Motor neuron (in vitro differentiated cells): ENCODE data around the gene CHRNA9. TPM values are rescaled to one million over a fixed set of nuclear protein-coding genes. Genes with fewer than 3 reads are reported as not detected.
"Not testable (repeated sequence)": the region's sequence is repeated elsewhere in the genome, so short reads cannot be mapped to it uniquely, and the experiment has no call there.

Source experiments
- ATAC-seq, 8 experiments: fragments of 200-7000 bp; cut with Tn5 transposase; replicated peaks in 6 of 8; 2 replicates each; pipeline ENCODE4 v1.8.0; 2021; ENCODE audit warnings: mild to moderate bottlenecking in 8 of 8, moderate library complexity in 8 of 8
- H3K27ac ChIP-seq, 2 donors: fragments of 250-450 bp; sonication (Bioruptor Pico); 2 replicates each; pipeline ENCODE4 v1.9.0; 2021; ENCODE audit warnings: antibody characterized with exemption in 2 of 2, mild to moderate bottlenecking in 2 of 2, moderate library complexity in 1 of 2
- H3K4me1 ChIP-seq, 2 donors: fragments of 250-450 bp; sonication (Bioruptor Pico); replicated peaks in 1 of 2; 2 replicates each; pipeline ENCODE4 v1.6.1; 2021; ENCODE audit warnings: antibody characterized with exemption in 2 of 2, mild to moderate bottlenecking in 2 of 2, moderate library complexity in 1 of 2
- H3K4me3 ChIP-seq, 5 donors: fragments of 250-450 bp; sonication (Bioruptor Pico); 2 replicates each; pipeline ENCODE4 v1.9.0; 2021; ENCODE audit warnings: antibody characterized with exemption in 5 of 5, mild to moderate bottlenecking in 5 of 5, moderate library complexity in 4 of 5
- WGBS, 10 experiments: fragments of 450-650 bp; shearing (Covaris generic); methylation state at CpG; one replicate each; pipeline ENCODE4 v1.0.0; 2022; 5-methylcytosine and 5-hydroxymethylcytosine counted together
- in situ Hi-C, 9 experiments: fragments of 400-800 bp; cut with MboI; loops; one replicate each; pipeline ENCODE4 v1.15.0; 2021; ENCODE audit warnings: low sequenced_read_pairs in 9 of 9, low pct_unique_long_range_greater_than_20kb in 2 of 9; ENCODE audit not compliant: unreplicated experiment in 9 of 9
- total RNA-seq, 8 experiments: library from RNA; unstranded; fragments of 300-600 nt; gene quantifications; 2 replicates each; pipeline versions ENCODE4 v1.2.3 to v1.2.4, GENCODE V29; 2022

Gene CHRNA9, protein sequence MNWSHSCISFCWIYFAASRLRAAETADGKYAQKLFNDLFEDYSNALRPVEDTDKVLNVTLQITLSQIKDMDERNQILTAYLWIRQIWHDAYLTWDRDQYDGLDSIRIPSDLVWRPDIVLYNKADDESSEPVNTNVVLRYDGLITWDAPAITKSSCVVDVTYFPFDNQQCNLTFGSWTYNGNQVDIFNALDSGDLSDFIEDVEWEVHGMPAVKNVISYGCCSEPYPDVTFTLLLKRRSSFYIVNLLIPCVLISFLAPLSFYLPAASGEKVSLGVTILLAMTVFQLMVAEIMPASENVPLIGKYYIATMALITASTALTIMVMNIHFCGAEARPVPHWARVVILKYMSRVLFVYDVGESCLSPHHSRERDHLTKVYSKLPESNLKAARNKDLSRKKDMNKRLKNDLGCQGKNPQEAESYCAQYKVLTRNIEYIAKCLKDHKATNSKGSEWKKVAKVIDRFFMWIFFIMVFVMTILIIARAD
- 1 to 10 TPM in 2 of 8 experiments, under 1 TPM in 6; 0.08 to 3.5 (median 0.44) TPM for total RNA-seq

DNA sequence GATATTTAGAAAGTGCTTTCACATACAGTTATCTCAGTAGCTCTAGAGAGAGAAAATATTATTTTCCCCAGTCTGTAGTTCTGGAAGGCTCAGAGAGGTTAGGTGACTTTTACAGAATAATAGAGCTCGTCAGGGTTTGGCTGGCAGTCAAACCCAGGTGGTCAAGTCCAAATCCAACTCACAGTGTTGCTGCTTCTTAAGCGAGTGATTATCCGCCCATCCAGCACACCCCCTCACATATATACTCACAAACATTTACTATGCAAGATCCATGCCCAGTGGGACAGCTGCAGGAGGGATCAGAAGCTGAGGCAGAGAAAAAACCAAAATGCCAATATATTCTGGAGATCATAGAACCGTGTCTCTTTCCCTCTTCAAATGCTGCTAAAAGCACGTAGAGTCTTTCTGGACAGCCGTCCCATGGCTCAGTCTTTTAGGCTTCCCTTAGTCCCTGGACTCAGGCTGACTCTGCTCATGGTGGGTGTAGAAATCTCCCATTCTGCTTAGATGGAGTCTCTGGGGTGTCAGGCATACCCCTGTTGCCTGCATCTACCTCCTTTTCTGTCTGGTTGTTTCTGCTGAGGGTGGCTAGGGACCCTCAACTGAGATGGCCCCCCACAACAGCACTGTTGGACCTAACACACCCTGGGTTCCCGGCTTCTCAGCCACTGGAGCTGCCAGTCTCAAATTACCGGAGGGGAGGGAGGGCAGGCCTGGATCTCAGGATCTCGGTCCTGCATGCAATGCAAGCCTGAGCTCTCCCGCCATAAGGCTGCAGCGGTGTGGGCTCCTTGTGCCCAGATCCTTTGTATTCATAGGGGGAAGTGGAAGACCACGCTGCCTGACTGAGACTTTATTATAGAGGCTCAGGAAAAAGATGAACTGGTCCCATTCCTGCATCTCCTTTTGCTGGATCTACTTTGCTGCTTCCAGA, at the start of gene CHRNA9:
TSS of gene CHRNA9 (plus strand) at position 743 of the 934 bp plus-strand sequence. CDS start at position 878, 135 bp downstream.
- in situ Hi-C loops: no loop called here
- 38 to 86% (median 61%) methylated on average over 1 to 7 of the region's 12 CpGs; no CpG with 5 or more reads in 3 of the 10 experiments for WGBS, 10 experiments
- peaks cover 29 to 33% of the 10 kb centered on the region in 2 donors for H3K4me1 ChIP-seq

DNA sequence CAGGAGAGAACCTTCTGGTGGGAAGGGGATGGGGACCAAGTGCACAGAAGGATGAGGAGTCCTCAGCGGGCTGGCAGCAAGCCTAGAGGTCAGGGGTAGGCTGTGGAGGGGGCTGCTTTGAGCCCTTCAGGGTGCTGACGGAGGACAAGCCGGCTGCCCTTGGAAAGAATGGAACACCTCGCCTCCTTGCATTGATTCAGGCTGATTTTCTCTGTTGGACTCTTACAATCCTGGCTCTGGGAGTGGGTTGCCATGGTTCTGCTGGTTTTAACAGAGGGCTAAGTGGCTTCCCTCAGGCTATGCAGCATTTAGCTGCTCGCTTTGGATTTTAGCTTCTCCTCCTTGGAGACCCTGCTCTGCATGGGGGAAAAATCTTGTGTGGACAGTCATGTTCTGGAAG, 49.4 kb upstream of the CHRNA9 start:
- in situ Hi-C loops: no loop called here
- no peak overlapping the region for H3K4me3 ChIP-seq
- peak in 3 of 8 experiments; percentile 55 to 97 (median 64) for ATAC-seq
- no peak overlapping the region for H3K27ac ChIP-seq
- peaks cover 0 to 7% of the 10 kb centered on the region in 2 donors for H3K4me1 ChIP-seq
- WGBS, 10 experiments: 54 to 100% (median 79%) methylated on average over 1 to 3 of the region's 5 CpGs; no CpG with 5 or more reads in 4 of the 10 experiments

More for the DNA sequence above, at the start of gene CHRNA9:
- ATAC-seq: peak in 3 of 8 experiments; percentile 12 to 52 (median 15)
- Histone ChIP-seq H3K27ac (peak within 1 kb of the TSS; percentile 22 to 73), H3K4me3 (no peak within 1 kb of the TSS)

DNA sequence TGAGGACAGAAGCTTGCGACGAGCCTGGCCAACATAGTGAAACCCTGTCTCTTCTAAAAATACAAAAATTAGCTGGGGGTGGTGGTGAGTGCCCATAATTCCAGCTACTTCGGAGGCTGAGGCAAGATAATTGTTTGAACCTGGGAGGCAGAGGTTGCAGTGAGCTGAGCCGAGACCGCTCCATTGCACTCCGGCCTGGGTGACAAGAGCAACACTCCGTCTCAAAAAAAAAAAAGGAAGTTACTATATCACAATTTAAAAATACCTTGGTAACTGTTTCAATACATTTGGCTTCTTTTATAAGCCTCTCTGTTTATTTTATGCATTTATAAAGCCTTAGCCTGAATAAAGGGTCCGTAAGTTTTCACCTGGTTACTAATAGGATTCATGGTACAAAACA, 46.6 kb upstream of the CHRNA9 start:
- no peak overlapping the region for H3K4me3 ChIP-seq
- peaks cover 0 to 7% of the 10 kb centered on the region in 2 donors for H3K4me1 ChIP-seq
- WGBS, 10 experiments: 72 to 100% (median 90%) methylated on average over 1 to 7 of the region's 8 CpGs; no CpG with 5 or more reads in 1 of the 10 experiments
- no peak for ATAC-seq
- in situ Hi-C loops: no loop called here
- H3K27ac ChIP-seq: no peak overlapping the region

DNA sequence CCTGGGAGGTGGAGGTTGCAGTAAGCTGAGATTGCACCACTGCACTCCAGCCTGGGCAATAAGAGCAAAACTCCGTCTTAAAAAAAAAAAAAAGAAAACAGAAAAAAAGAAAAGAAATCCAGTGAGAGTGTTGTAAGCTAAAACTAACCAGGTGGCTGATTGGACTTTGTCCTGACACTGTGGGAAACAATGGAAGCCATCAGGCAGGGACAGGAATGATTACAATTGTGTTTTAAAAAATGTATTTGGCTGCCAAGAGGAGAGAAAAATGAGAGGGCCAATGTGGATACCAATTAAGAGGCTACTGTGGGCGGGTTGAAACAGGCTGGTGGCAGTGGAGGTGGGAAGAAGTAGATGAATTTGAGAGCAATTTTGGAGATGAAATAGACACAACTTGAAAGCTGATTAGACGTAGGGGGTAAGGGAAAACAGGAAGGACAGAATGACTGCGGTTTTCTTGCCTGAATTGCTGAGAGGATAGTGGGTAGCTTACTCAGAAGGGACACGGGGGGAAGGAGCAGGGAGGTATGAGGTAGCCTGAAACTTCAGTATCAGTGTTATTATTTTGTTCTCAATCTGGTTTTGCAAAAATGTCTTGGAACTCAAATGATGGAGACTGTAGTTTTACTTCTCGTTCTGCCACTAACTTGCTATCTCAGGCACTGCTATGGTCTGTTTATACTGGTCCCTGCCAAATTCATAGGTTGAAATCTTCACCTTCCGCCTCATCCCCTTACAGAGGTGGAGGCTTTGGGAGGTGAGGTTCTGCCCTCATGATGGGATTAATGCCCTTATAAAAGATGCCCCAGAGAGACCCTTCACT, 45.6 kb upstream of the CHRNA9 start:
- WGBS, 10 experiments: 50 to 89% (median 73%) methylated on average over 1 to 7 of the region's 7 CpGs; no CpG with 5 or more reads in 1 of the 10 experiments
- ATAC-seq: no peak
- in situ Hi-C loops: no loop called here
- peaks cover 0 to 7% of the 10 kb centered on the region in 2 donors for H3K4me1 ChIP-seq
- H3K4me3 ChIP-seq: no peak overlapping the region
- no peak overlapping the region for H3K27ac ChIP-seq

DNA sequence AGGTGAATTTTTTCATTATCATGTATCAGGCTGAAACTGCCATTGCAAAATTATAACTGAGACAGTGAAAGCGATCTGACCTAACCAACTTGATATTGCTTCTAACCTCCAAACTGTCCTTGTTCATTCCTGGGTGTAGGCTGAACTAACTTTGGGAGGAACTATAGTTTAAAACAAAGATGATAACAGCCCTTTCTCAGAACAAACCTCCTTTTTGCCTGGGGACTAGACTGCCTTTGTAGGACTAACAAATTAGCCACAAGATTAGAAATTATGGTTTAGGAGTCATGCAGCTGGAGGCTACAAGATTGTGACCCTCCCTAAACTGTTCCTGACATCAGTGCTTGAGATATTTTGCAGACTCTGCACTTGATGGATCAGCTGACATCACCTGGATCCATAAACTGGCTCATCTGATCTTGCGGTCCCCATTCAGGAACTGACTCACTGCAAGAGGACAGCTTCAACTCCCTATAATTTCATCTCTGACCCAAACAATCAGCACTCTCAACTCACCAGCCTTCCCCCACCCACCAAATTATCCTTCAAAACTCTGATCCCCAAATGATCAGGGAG, 44.4 kb upstream of the CHRNA9 start:
- H3K4me1 ChIP-seq, H3K4me3 ChIP-seq, in situ Hi-C loops, H3K27ac ChIP-seq: not testable (repeated sequence)
- ATAC-seq: peak in 4 of 8 experiments; percentile 53 to 82 (median 75)
- 48 to 100% (median 89%) methylated on average over 1 to 2 of the region's 2 CpGs; no CpG with 5 or more reads in 2 of the 10 experiments for WGBS, 10 experiments

DNA sequence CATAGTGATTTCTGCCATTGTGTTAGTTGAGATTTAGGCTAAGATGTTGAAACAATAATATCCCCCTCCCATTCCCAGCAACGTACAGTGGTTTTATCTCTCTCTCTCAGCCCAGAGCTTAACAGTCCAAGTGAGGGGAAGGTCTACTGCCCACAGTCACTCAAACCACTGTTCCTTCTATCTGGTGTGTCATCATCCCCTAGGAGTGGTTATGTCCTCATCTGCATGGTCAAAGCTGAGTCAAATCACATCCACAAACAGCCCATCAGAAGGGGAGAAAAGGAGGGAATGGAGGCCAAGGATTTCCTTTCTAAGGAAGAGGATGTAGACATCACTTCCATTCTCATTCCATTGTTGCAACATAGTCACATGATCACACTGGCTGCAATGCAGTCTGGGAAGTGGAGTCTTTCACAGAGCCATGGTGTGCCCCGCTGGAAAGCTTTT, 42.8 kb upstream of the CHRNA9 start:
- peak in 3 of 8 experiments; percentile 16 to 61 (median 47) for ATAC-seq
- 46 to 100% (median 93%) methylated on average over 1 to 2 of the region's 2 CpGs; no CpG with 5 or more reads in 3 of the 10 experiments for WGBS, 10 experiments
- Histone ChIP-seq H3K4me1 (no peaks in the 10 kb centered on the region), H3K27ac (no peak overlapping the region), H3K4me3 (no peak overlapping the region)
- in situ Hi-C loops: no loop called here

DNA sequence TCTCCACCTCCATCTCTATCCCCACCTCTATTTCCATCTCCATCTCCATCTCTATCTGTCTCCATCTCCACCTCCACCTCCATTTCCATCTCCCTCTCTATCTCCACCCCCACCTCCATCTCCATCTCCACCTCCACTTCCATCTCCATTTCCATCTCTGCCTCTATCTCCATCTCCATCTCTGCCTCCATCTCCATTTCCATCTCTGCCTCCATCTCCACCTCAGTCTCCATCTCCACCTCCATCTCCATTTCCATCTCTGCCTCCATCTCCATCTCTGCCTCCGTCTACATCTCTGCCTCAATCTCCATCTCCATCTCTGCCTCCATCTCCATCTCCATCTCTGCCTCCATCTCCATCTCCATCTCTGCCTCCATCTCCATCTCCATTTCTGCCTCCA, 40.8 kb upstream of the CHRNA9 start:
- no peak overlapping the region for H3K4me3 ChIP-seq
- in situ Hi-C loops: no loop called here
- no peak overlapping the region for H3K27ac ChIP-seq
- no peak for ATAC-seq
- no peaks in the 10 kb centered on the region for H3K4me1 ChIP-seq
- 44 to 94% (median 60%) methylated on average over 1 of the region's 1 CpG; no CpG with 5 or more reads in 1 of the 10 experiments for WGBS, 10 experiments

DNA sequence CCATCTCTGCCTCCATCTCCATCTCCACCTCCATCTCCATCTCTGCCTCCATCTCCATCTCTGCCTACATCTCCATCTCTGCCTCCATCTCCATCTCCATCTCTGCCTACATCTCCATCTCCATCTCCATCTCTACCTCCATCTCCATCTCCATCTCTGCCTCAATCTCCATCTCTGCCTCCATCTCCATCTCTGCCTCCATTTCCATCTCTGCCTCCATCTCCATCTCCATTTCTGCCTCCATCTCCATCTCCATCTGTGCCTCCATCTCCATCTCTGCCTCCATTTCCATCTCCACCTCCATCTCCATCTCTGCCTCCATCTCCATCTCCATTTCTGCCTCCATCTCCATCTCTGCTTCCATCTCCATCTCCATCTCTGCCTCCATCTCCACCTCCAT, 40.1 kb upstream of the CHRNA9 start:
- H3K27ac ChIP-seq, in situ Hi-C loops, ATAC-seq, H3K4me3 ChIP-seq, H3K4me1 ChIP-seq: not testable (repeated sequence)

DNA sequence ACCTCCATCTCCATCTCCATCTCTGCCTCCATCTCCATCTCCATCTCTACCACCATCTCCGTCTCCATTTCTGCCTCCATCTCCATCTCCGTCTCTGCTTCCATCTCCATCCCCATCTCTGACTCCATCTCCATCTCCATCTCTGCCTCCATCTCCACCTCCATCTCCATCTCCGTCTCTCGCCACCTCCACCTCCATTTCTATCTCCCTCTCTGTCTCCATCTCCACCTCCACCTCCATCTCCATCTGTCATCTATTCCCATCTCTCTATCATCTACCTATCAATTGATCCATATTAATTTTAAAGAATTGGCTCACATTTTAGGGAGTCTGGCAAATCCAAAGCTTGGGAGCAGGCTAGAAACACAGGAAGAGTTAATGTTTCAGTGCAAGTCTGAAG, 39.6 kb upstream of the CHRNA9 start:
- Histone ChIP-seq H3K4me3 (no peak overlapping the region), H3K27ac (no peak overlapping the region), H3K4me1 (no peaks in the 10 kb centered on the region)
- in situ Hi-C loops: no loop called here
- 60 to 100% (median 71%) methylated on average over 1 to 4 of the region's 4 CpGs; no CpG with 5 or more reads in 1 of the 10 experiments for WGBS, 10 experiments
- no peak for ATAC-seq

DNA sequence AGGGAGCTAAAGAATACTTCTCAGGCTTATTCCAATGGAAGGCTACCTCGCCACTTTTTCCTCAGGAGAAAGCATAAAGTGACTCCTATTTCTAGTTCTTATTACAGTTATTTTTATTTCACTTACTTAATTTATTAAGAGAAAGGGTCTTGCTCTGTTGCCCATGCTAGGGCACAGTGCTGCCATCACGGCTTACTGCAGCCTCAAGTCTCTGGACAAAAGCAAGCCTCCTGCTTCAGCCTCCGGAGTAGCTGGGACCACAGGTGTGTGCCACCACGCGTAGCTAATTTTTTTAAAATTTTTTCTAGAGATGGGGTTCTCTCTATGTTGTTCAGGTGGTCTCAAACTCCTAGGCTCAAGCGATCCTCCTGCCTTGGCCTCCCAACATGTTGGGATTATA, 36.0 kb upstream of the CHRNA9 start:
- 59 to 100% (median 91%) methylated on average over 1 to 5 of the region's 6 CpGs; no CpG with 5 or more reads in 1 of the 10 experiments for WGBS, 10 experiments
- Histone ChIP-seq H3K4me1 (no peaks in the 10 kb centered on the region), H3K4me3 (no peak overlapping the region), H3K27ac (no peak overlapping the region)
- no peak for ATAC-seq
- in situ Hi-C loops: no loop called here

DNA sequence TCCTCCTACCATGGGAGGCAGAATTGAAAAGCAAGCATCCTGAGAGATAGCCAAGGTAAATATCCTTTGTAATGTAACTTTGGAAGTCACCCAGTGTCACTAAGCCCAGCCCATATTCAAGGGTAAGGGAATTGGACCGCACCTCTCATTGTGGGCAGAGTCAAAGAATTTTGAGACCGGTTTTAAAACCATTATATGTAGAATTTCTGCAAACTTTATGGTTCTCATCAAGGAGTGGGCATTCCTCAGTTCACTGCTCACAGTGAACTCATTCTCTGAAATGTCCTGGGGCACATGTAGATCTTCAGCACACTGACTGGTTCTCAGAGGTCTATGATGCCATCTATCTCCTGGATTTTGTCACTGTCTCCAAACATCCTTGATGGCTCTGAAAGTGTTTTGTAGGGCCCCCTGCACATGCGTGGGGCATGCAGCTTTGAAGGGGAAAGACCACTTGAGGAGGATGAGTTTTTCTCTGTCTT, 35.3 kb upstream of the CHRNA9 start:
- in situ Hi-C loops: loop anchor here in 5 of 9 experiments (25.0 kb wide), 2 partner anchors 138 to 238 kb away; partner anchors contain the start of gene N4BP2 (in 5 of the 5)
- 29 to 85% (median 80%) methylated on average over 1 to 3 of the region's 3 CpGs; no CpG with 5 or more reads in 2 of the 10 experiments for WGBS, 10 experiments
- Histone ChIP-seq H3K4me3 (no peak overlapping the region), H3K4me1 (no peaks in the 10 kb centered on the region), H3K27ac (no peak overlapping the region)
- peak in 4 of 8 experiments; percentile 29 to 70 (median 66) for ATAC-seq
